ENCODE results near the gene PCDH8. TPM values are rescaled to one million over a fixed set of nuclear protein-coding genes. Genes with fewer than 3 reads are reported as not detected.

The PCDH8 gene, protein sequence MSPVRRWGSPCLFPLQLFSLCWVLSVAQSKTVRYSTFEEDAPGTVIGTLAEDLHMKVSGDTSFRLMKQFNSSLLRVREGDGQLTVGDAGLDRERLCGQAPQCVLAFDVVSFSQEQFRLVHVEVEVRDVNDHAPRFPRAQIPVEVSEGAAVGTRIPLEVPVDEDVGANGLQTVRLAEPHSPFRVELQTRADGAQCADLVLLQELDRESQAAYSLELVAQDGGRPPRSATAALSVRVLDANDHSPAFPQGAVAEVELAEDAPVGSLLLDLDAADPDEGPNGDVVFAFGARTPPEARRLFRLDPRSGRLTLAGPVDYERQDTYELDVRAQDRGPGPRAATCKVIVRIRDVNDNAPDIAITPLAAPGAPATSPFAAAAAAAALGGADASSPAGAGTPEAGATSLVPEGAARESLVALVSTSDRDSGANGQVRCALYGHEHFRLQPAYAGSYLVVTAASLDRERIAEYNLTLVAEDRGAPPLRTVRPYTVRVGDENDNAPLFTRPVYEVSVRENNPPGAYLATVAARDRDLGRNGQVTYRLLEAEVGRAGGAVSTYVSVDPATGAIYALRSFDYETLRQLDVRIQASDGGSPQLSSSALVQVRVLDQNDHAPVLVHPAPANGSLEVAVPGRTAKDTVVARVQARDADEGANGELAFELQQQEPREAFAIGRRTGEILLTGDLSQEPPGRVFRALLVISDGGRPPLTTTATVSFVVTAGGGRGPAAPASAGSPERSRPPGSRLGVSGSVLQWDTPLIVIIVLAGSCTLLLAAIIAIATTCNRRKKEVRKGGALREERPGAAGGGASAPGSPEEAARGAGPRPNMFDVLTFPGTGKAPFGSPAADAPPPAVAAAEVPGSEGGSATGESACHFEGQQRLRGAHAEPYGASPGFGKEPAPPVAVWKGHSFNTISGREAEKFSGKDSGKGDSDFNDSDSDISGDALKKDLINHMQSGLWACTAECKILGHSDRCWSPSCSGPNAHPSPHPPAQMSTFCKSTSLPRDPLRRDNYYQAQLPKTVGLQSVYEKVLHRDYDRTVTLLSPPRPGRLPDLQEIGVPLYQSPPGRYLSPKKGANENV
- not detected in 5 replicates for total RNA-seq (2022; extraction: Qiagen RNA extraction; ENCODE audit: low read depth)

DNA sequence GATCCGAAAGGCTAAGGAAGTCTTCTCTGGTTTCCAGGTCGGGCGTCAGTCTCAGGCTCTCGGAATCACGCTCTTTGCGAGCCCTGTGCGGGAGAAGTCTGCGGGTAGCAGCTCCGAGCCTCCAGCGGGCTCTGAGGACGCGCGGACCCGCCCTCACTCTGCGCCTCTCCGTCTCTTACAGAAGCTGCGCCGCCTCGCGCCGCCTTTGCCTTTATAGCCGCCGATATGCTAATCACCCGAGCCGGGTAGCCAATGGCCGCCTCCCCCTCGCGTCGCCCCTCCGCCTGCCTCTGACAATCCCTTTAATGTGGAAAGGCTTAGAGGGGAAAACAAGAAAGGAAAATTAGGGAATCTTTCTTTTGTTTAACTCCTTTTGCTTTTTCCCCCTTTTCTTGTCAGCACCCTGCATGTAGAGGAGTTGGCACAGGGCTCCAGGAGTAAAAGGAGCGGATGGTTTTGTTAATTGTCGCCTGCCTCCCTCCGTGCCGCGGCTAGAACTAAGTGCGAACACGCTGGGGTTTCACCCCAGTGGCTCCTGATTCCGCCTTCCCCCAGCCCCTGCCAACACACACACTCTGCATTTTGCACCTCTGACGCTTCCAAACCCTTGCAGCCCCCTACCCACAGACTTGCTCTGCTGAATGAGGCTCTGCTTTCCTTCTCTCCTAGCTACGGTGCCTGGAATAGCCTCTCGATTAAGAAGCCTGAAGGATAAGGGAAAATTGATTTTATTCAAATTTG is at the start of gene PCDH8:
Gene PCDH8 (minus strand): TSS at position 186 of the 741 bp plus-strand sequence. CDS start 204 bp downstream, outside the sequence.

Other genes with a start within 250 kb of the PCDH8 start
- 5.1 to 6.4 TPM (median 5.8 TPM) in 5 replicates for gene HNRNPA1L2, start 206.2 kb downstream of the PCDH8 start, total RNA-seq (2022; extraction: Qiagen RNA extraction; ENCODE audit: low read depth)
- 36.2 to 49.0 TPM (median 42.9 TPM) in 5 replicates for gene SUGT1, start 195.8 kb downstream of the PCDH8 start, total RNA-seq (2022; extraction: Qiagen RNA extraction; ENCODE audit: low read depth)
- not detected in 5 replicates for gene CNMD, start 108.8 kb downstream of the PCDH8 start, total RNA-seq (2022; extraction: Qiagen RNA extraction; ENCODE audit: low read depth)
- not detected in 5 replicates for gene OLFM4, start 180.2 kb upstream of the PCDH8 start, total RNA-seq (2022; extraction: Qiagen RNA extraction; ENCODE audit: low read depth)